KMS-11 (cell line): ENCODE results near the gene TAPBP.

ENCODE experiments used
- H2AFZ ChIP-seq: fragments of 200-600 bp; sonication (generic); 2 replicates; pipeline ENCODE4 v1.6.1; 2016; ENCODE audit warnings: antibody characterized with exemption, mixed run types, low read depth
- H3K27ac ChIP-seq: fragments of 200-600 bp; sonication (generic); 2 replicates; pipeline ENCODE4 v1.6.1; 2016; ENCODE audit warnings: mild to moderate bottlenecking, mixed run types
- H3K27me3 ChIP-seq: fragments of 200-600 bp; sonication (generic); 2 replicates; pipeline ENCODE4 v1.6.1; 2017; ENCODE audit warnings: mild to moderate bottlenecking, low read depth, mixed run types, moderate library complexity; ENCODE audit not compliant: insufficient read depth
- H3K36me3 ChIP-seq: fragments of 200-600 bp; sonication (generic); 2 replicates; pipeline ENCODE4 v1.6.1; 2017; ENCODE audit warnings: mild to moderate bottlenecking, mixed run types; ENCODE audit not compliant: insufficient read depth
- H3K4me1 ChIP-seq: fragments of 200-600 bp; sonication (generic); 2 replicates; pipeline ENCODE4 v1.6.1; 2016; ENCODE audit warnings: mild to moderate bottlenecking, low read depth, mixed run types; ENCODE audit not compliant: poor library complexity, severe bottlenecking
- H3K4me2 ChIP-seq: fragments of 200-600 bp; sonication (generic); 2 replicates; pipeline ENCODE4 v1.7.0; 2016; ENCODE audit warnings: mild to moderate bottlenecking, mixed run types
- H3K4me3 ChIP-seq: fragments of 200-600 bp; sonication (generic); IDR thresholded peaks from 2 replicates; pipeline ENCODE4 v1.6.1; 2017; ENCODE audit warnings: low read depth, low read length, mixed read lengths; ENCODE audit not compliant: insufficient read depth
- H3K79me2 ChIP-seq: fragments of 200-600 bp; sonication (generic); 2 replicates; pipeline ENCODE4 v1.6.1; 2016; ENCODE audit warnings: low read depth, mixed run types; ENCODE audit not compliant: insufficient read depth
- H3K9ac ChIP-seq: fragments of 200-600 bp; sonication (generic); 2 replicates; pipeline ENCODE4 v1.6.1; 2016; ENCODE audit warnings: mild to moderate bottlenecking, mixed run types
- H4K20me1 ChIP-seq: fragments of 200-600 bp; sonication (generic); 2 replicates; pipeline ENCODE4 v1.6.1; 2016; ENCODE audit warnings: mild to moderate bottlenecking, mixed run types; ENCODE audit not compliant: insufficient read depth
- CTCF ChIP-seq: fragments of 200-600 bp; sonication (generic); conservative IDR thresholded peaks from 2 replicates; pipeline ENCODE4 v1.6.1; 2017; ENCODE audit warnings: low read depth, mild to moderate bottlenecking, antibody characterized with exemption, low read length, moderate library complexity, mixed read lengths

The TAPBP gene

GRCh38 chr6:33273129-33273923 lies 40.6 kb downstream of the TAPBP start:
- Histone ChIP-seq H4K20me1 (peaks cover 16% of the 10 kb centered on the region; the same call in 1 of the 2 replicates), H3K36me3 (peaks cover 29% of the 10 kb centered on the region; the same call in 1 of the 2 replicates), H3K27me3 (no peaks in the 10 kb centered on the region), H3K9ac (peak overlapping the region; percentile 91; the same call in 1 of the 2 replicates), H3K79me2 (peaks cover 42% of the 10 kb centered on the region), H3K4me2 (peak overlapping the region; percentile 66), H3K4me3 (no peak overlapping the region), H2AFZ (no peak overlapping the region), H3K27ac (peak overlapping the region; percentile 85), H3K4me1 (peaks cover 27% of the 10 kb centered on the region)
- TF ChIP-seq CTCF: no peak

GRCh38 chr6:33272275-33273128 lies 41.4 kb downstream of the TAPBP start:
- Histone ChIP-seq H3K4me1 (peaks cover 27% of the 10 kb centered on the region), H3K4me2 (peak overlapping the region; percentile 66), H3K27me3 (no peaks in the 10 kb centered on the region), H3K4me3 (peak overlapping the region; percentile 2), H3K36me3 (peaks cover 29% of the 10 kb centered on the region; the same call in 1 of the 2 replicates), H2AFZ (peak overlapping the region; percentile 89; the same call in 1 of the 2 replicates), H4K20me1 (peaks cover 16% of the 10 kb centered on the region; the same call in 1 of the 2 replicates), H3K9ac (peak overlapping the region; percentile 91), H3K27ac (peak overlapping the region; percentile 85), H3K79me2 (peaks cover 42% of the 10 kb centered on the region)
- no peak for TF ChIP-seq CTCF

GRCh38 chr6:33271468-33272274 lies 42.2 kb downstream of the TAPBP start, which contains the start of the genes RPS18 and VPS52:
Gene RPS18 (plus strand): TSS chr6:33272075. CDS start chr6:33272120, 45 bp downstream.
Gene VPS52 (minus strand): TSS chr6:33271876. CDS start chr6:33271675, 201 bp downstream.
- peak within 1 kb of the TSS; percentile 11 for H3K4me3 ChIP-seq
- H4K20me1 ChIP-seq: peaks cover 16% of the 10 kb centered on the region; the same call in 1 of the 2 replicates
- H2AFZ ChIP-seq: peak within 1 kb of the TSS; percentile 89
- H3K79me2 ChIP-seq: peaks cover 42% of the 10 kb centered on the region
- peaks cover 29% of the 10 kb centered on the region; the same call in 1 of the 2 replicates for H3K36me3 ChIP-seq
- no peak for TF ChIP-seq CTCF
- H3K27me3 ChIP-seq: no peaks in the 10 kb centered on the region
- peak within 1 kb of the TSS; percentile 66 for H3K4me2 ChIP-seq
- H3K27ac ChIP-seq: peak within 1 kb of the TSS; percentile 85
- H3K9ac ChIP-seq: peak within 1 kb of the TSS; percentile 91
- H3K4me1 ChIP-seq: peaks cover 27% of the 10 kb centered on the region

- peaks cover 27% of the 10 kb centered on the region for H3K4me1 ChIP-seq
- H3K79me2 ChIP-seq: peaks cover 42% of the 10 kb centered on the region
- peak overlapping the region; percentile 85 for H3K27ac ChIP-seq
- H3K27me3 ChIP-seq: no peaks in the 10 kb centered on the region
- peaks cover 16% of the 10 kb centered on the region; the same call in 1 of the 2 replicates for H4K20me1 ChIP-seq
- peaks cover 31% of the 10 kb centered on the region; the same call in 1 of the 2 replicates for H3K36me3 ChIP-seq
- TF ChIP-seq CTCF: no peak
- peak overlapping the region; percentile 91 for H3K9ac ChIP-seq
- H2AFZ ChIP-seq: peak overlapping the region; percentile 89
- H3K4me3 ChIP-seq: peak overlapping the region; percentile 11
- peak overlapping the region; percentile 52; the same call in 1 of the 2 replicates for H3K4me2 ChIP-seq
Measured at GRCh38 chr6:33271117-33271467, 42.8 kb downstream of the TAPBP start.
